HG02981 (cell line): Measurements from ENCODE around the gene NCAPH2.

Experiments
- ATAC-seq: cut with Tn5 transposase; IDR thresholded peaks from one replicate; pipeline ENCODE4 v1.9.1; 2021; ENCODE audit warnings: mild to moderate bottlenecking, moderate library complexity; ENCODE audit not compliant: unreplicated experiment

Gene NCAPH2

GRCh38 chr22:50473855-50474671, 34.0 kb upstream of the NCAPH2 start:
- ATAC-seq: no peak

GRCh38 chr22:50474710-50475651, 33.0 kb upstream of the NCAPH2 start, which contains the start of gene SBF1:
Gene SBF1 (minus strand): TSS chr22:50475035. CDS start chr22:50474840, 195 bp downstream.
- peak; percentile 70 for ATAC-seq

GRCh38 chr22:50475652-50476002, 32.4 kb upstream of the NCAPH2 start:
- no peak for ATAC-seq

GRCh38 chr22:50476868-50477267, 31.2 kb upstream of the NCAPH2 start:
- ATAC-seq: no peak

- no peak for ATAC-seq
These were observed 30.1 kb upstream of the NCAPH2 start for GRCh38 chr22:50477923-50478322.

- no peak for ATAC-seq
These were observed 28.3 kb upstream of the NCAPH2 start for GRCh38 chr22:50479721-50480120.

- no peak for ATAC-seq
These were observed 27.0 kb upstream of the NCAPH2 start for GRCh38 chr22:50481045-50481439.

- ATAC-seq: no peak
These were observed 26.5 kb upstream of the NCAPH2 start, which contains the start of gene ADM2 for GRCh38 chr22:50481440-50482106. Gene ADM2 (plus strand): TSS chr22:50481543. CDS start chr22:50481848, 305 bp downstream.

GRCh38 chr22:50482107-50483074, 25.6 kb upstream of the NCAPH2 start:
- ATAC-seq: no peak

- ATAC-seq: no peak
These were observed 24.9 kb upstream of the NCAPH2 start for GRCh38 chr22:50483106-50483505.

GRCh38 chr22:50483556-50483955, 24.5 kb upstream of the NCAPH2 start:
- ATAC-seq: no peak

- ATAC-seq: no peak
These were observed 23.8 kb upstream of the NCAPH2 start for GRCh38 chr22:50483977-50484853.

GRCh38 chr22:50485221-50486131, 22.5 kb upstream of the NCAPH2 start:
- ATAC-seq: no peak

GRCh38 chr22:50486561-50487289, 21.3 kb upstream of the NCAPH2 start, which contains the start of gene MIOX:
Gene MIOX (plus strand): TSS chr22:50486859. CDS start chr22:50486898, 39 bp downstream.
- no peak for ATAC-seq

GRCh38 chr22:50487290-50488005, 20.6 kb upstream of the NCAPH2 start:
- ATAC-seq: no peak

- ATAC-seq: no peak
These were observed 19.9 kb upstream of the NCAPH2 start for GRCh38 chr22:50488006-50488677.
